Measurements from ENCODE around the gene KRTAP10-4.
A peak's percentile ranks its signal among the peaks of the same experiment; 100 is the strongest.

The KRTAP10-4 gene

GRCh38 chr21:44615911-44616590 lies 42.5 kb downstream of the KRTAP10-4 start:
- DNase-seq (ENCODE audit: low read depth in 2 of 2): no peak

- no peak for DNase-seq (ENCODE audit: low read depth in 2 of 2)
Observed at GRCh38 chr21:44616591-44616926, 43.0 kb downstream of the KRTAP10-4 start.

GRCh38 chr21:44617071-44617501 lies 43.6 kb downstream of the KRTAP10-4 start:
- DNase-seq (ENCODE audit: low read depth in 2 of 2): no peak

GRCh38 chr21:44618504-44618903 lies 45.0 kb downstream of the KRTAP10-4 start:
- no peak for DNase-seq (ENCODE audit: low read depth in 2 of 2)

GRCh38 chr21:44618909-44619308 lies 45.4 kb downstream of the KRTAP10-4 start:
- DNase-seq (ENCODE audit: low read depth in 2 of 2): peak in 1 of 2 donors; percentile 11

GRCh38 chr21:44619886-44620285 lies 46.4 kb downstream of the KRTAP10-4 start:
- DNase-seq (ENCODE audit: low read depth in 2 of 2): no peak

GRCh38 chr21:44623575-44623974 lies 50.0 kb downstream of the KRTAP10-4 start:
- no peak for DNase-seq (ENCODE audit: low read depth in 2 of 2)

Data from stimulated activated CD8-positive, alpha-beta memory T cell treated with anti-CD3 and anti-CD28 coated beads, Interleukin-15, amount 100 ng/mL, for 48 hours (primary cell).